ENCODE results near the gene NFATC1.

Gene NFATC1

DNA sequence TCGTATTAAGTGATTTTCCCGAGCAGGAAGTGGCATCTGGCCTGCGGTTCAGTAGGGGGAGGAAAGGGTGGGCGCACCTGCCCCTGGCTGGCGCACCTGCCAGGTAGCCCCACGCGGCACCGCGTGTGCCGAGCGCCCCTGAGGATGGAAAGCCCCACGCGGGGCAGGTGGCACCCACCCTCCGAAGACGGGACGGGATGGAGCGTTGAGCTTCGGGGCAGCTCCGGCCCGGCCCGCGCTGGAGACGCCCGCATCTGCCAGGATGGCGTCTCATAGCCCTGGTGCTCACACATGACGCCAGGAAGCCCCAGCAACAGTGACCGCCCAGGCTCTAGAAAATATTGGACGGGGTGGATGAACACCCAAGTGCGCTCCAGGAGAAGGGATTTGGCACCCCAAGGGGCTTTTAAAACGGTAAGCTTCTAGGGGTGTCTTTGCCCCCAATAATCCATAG is 2.5 kb upstream of the NFATC1 start:
- no peak for DNase-seq

GRCh38 chr18:79393635-79394533 is 1.8 kb upstream of the NFATC1 start:
- no peak for DNase-seq

DNA sequence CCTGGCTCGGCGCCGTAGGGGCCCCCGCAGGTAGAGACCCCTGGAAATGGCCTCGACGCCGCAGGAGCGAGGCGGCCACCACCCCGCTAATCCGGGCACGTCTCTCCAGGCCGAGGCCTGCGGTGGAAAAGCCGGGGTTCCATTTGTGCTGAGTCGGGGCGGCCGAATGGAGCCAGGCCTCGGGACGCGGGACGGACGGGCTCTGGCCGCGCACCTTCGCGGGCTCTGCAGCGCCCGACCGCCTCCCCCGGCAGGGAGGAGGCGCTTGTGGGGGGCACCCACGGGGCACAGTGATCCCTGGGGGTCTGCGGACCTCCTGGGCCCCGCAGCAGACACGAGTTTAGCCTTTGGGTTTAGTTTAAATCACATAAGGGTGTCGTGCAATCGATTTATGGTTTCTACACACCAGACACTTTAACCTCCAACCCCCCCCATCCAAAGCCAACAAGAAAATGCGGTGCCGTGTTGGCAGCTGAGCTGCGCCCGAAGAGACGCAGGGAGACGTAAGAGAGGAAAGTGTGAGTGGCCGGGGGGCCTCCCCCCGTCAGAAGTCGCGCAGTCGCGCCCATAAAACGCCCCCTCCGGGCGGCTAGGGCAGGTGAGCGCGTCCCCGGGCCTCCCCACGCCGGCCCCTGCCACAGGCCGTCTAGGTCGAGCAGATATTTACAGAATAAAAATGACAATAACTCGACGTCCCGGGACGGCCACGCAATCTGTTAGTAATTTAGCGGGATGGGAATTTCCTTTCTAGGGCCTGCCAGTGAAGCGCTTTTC is 1.0 kb upstream of the NFATC1 start:
- no peak for DNase-seq

- DNase-seq: no peak
These were observed 456 bp upstream of the NFATC1 start for GRCh38 chr18:79395308-79395640.

DNA sequence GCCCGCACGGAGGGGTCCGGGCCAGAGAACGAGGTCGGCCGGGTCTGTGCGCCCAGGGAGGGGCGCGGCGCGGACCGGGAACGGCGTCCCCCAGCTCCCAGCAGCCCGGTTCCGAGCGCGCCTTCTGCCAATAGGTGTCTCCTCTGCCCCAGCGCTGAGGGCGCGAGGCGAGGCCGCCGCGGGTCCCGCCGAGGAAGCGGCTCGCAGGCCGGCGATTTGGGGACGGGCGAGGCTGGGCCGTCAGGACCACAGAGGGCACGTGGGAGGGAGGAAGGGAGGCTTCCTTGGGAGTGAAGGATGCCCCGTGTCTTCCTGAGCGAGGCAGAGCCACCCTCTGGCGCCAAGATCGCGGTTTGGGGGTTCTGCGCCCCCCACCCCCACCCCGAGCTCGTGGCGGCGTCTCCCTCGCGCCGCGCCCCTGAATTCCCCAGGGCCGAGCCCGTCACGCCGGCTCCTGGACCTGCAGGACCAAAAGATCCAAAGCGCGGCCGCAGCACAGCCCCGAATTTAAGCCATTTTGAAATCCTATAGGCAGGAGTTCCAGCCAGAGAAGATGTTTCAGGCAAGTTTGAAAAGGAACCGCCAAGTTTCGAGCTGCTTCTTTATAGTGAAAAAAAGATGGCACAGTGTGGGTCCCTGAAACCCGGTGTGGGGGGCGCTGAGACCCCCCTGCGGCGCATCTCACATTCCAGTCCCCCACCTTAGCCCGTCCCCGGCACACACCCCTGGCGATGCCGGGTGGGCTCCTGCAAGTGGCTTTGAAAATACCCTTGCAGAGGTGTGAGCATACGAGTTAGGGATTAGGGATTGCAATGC is 909 bp downstream of the NFATC1 start:
- no peak for DNase-seq

DNA sequence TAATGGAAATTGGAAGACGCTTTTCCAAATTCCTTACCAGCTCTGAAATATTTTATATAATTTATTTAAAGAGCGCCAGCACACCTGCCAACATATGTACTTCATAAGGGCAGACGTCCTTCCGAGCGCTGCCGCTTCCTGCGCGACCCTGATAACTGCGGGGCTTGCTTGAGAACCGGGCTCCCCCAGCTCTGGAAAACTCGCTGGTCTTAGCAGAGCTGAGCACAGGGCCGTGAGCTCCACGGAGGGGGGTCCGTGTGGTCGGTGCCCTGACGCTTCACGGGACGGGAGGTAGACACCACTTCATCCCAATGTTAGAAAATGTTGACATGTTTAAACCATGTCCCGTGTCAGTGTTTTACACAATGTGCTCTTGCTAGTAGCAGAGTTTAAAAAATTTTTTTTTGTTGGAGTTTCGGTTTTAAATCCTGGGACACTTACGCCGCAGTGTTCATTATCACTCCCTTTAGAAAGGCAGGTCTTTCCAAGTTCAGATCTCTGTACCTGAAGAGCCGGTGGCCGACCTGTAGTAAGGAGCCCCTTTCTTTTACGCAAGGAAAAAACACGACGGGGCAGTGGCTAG is 1.6 kb downstream of the NFATC1 start:
- DNase-seq: no peak

- no peak for DNase-seq
These were observed 2.4 kb downstream of the NFATC1 start for GRCh38 chr18:79397830-79398761.

GRCh38 chr18:79399275-79400081 is 3.7 kb downstream of the NFATC1 start:
- no peak for DNase-seq

- no peak for DNase-seq
These were observed 4.4 kb downstream of the NFATC1 start for GRCh38 chr18:79400091-79400590.

GRCh38 chr18:79400591-79401381 is 5.1 kb downstream of the NFATC1 start:
- DNase-seq: no peak

DNA sequence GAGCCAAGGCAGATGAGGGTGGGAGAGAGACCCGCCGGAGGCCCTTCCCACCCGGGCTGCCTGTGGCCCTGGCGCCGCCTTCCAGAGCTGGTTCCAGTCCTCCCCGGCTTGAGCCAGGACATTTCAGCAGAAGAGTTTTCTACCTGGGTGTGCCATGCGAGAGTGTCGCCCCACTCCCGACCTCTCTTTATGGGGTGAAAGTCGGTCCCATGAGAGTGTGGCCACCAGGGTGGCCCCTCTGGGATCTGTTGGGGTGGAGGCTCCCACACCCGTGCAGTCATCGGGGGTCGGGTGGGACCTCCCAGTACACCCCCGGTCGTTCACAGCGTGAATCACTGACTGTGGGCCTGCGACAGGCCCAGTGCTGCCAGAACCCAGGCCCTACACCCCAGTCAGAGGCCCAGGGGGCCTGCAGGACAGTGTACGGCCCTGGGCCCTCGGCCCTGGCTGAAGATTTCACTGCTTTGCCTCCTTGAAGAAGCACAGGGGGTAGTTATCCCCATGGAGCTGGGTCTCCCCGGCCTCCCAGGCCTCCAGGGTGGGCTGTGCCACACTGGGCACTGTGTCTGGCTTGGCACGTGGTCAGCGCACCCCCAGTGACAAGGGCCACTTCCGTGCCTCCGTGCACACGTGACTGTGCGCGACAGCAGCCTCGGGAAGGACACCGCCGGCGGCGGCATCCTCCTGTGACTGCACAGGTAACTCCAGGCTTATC is 5.9 kb downstream of the NFATC1 start:
- DNase-seq: no peak

DNA sequence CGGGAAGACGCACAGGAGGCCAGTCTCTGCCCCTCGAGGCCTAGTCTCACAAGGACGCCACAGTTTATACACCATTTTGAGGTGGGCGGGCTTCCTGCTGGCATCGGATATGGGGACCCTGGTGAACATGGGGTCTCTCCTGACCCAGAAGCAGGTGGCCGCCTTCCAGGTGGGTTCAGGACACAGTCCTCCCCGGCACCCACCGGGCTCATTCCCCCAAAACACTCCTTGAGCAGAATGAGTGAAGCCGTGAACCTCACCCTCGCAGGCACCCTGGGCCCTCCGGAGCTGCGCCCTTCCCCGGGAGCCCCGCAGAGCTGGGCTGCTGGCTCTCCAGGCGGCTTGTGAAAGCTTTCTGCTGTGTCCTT is 6.5 kb downstream of the NFATC1 start:
- no peak for DNase-seq

DNA sequence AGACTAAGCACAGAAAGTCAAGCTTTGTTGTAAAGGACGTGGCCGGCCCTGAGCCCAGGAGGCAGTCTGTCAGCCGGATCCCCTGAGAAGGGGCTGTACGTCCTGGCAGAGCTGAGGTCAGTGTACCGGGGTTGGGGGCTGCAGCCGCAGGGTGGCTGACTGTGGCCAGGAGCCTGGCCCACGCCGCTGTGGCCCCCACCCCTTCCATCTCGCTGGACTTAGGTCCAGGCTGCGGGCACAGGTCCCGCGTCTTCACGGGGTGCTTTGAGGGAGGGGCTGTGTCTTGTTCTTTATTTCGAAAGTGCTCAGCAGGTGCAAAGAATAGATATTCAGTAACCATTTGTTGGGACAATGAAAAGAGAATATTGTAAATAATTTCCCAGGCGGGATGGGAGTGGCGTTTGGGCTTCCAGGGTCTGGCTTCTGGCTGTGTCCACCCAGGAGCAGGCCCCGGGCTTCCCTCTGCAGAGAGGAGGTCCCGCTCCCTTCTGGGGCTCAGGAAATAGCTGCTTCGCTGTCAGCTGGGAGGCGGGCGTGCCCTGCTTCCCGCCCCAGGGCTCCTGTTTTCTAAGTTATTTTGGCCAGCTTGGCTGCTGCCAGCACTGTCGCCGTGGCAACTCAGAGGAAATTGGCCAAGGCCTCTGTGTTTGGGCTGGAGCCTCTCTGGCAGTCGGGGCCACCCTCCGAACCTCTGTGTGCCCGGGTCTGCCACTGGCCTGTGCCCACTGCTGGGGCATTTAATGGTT is 7.4 kb downstream of the NFATC1 start:
- DNase-seq: no peak

DNA sequence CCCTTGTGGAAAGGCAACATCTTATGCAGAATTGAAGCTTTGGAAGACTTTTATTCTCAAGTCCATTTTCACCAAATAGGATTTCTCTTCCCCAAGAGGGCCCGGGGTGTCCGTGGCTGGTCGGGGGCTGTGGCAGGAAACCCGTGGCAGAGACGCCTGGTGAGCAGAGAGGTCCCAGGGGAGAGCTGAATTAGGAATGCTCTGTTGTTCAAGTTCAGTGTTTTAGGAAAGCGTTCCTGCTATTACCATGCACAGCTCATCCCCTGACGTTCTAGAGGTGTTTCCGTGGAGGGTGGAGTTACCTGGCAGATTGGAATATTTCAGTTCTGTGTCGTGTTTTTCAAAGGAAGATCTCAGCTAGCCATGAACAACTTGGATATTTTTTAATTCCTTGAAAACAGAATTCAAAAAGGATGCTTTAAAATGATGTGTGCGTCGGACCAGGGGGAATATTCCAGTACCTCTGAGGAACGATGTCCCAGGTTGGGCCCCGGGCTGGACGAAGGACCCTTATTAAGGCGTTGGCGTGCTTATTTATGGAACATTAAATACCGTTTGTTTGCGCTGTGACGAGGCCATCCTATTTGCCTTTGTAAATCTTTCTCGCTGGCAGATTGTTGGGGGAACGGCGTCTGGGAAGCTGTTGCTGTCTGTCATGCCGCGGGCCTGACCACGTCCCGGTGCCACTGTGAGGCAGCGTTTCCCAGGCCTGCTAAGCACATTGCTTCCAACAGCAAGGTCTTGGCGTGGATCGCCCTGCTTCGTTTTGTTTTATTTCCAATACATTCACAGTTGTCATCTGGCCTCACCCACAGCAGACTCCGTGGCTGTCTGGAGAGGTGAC is 8.2 kb downstream of the NFATC1 start:
- DNase-seq: no peak

GRCh38 chr18:79404567-79404910 is 8.8 kb downstream of the NFATC1 start:
- DNase-seq: no peak

DNA sequence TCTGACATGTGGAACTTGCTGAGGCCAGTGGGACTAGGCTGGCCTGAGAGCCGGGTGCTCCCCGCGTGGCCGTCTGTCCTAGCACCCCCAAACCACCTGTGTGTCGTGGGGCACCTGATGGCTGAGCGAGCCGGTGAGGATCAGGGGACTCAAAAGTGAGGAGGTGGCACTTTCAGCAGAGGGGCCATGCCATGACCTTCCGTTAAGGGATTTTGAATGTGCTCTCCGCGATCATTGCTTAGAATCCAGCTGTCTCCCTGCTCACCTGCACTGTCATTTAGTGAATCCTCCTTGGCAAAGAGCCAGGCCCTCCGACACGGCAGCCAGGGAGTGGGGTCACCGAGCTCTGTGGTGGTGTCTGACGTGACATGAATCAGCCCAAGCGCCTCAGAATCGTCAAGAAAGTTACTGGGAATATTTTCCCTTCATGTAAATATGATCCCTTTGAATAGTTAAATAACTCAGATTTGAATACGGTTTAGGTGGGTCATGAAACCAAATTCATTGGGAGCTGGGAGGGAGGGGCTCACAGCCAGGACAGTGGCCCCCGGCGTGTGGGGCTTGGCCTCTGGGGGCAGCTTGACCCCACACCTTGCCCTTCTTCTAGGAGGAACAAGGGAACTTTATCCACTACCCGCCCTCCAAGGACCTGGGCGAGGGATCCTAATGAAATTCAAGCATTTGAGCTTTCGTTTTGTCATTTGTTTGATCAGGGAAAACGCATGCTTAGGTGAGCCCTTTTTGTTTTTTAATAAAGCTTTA is 9.5 kb downstream of the NFATC1 start:
- no peak for DNase-seq
